Endothelial cell of umbilical vein (primary cell): ENCODE measurements around the gene ATAD1. TPM values are rescaled to one million over a fixed set of nuclear protein-coding genes. Genes with fewer than 3 reads are reported as not detected.
"Not testable (repeated sequence)": the region's sequence is repeated elsewhere in the genome, so short reads cannot be mapped to it uniquely, and the experiment has no call there.

Experiments used
- BruUV-seq: library from RNA; stranded (reverse); fragments of 400-500 nt; replicated peaks from 2 replicates; lab custom pipeline; 2021; lab: Mats Ljungman, UMichigan
- CTCF ChIA-PET: fragments of 300-600, 350-600 bp; sonication (Branson Sonifier 250); formaldehyde crosslinking; loops from one replicate; lab custom pipeline; 2021; ENCODE audit warnings: antibody characterized with exemption, inconsistent platforms; lab: Charles Lee
- POLR2A ChIA-PET: fragments of 300-600, 350-600 bp; sonication (Branson Sonifier 250); formaldehyde crosslinking; loops from one replicate; lab custom pipeline; 2021; ENCODE audit warnings: antibody characterized with exemption, inconsistent platforms; lab: Charles Lee
- DNase-seq: peaks from one replicate; pipeline ENCODE4 v3.0.0-alpha.2; 2011; ENCODE audit warnings: low read depth, low spot score
- FAIRE-seq: peaks from 2 replicates; lab custom pipeline; 2011; peaks lifted over from hg19 to GRCh38; lab: Jason Lieb, UNC
- H2AFZ ChIP-seq: 2 replicates; pipeline ENCODE4 v1.6.0; 2012; ENCODE audit warnings: low read depth, low read length, control low read depth, inconsistent platforms
- H3K27ac ChIP-seq: 2 replicates; pipeline ENCODE4 v1.5.1; 2011; ENCODE audit warnings: low read depth, mild to moderate bottlenecking, control low read depth, low read length, moderate library complexity; ENCODE audit not compliant: insufficient read depth
- H3K27me3 ChIP-seq, 2 experiments: 2 replicates each; pipeline versions ENCODE4 v1.6.0 to v1.6.1; 2011; ENCODE audit warnings: low read length in 2 of 2, mixed read lengths in 1 of 2; ENCODE audit not compliant: control insufficient read depth in 2 of 2, insufficient read depth in 2 of 2
- H3K36me3 ChIP-seq, 2 experiments: 2 replicates in 1 of 2; 3 replicates in 1 of 2; pipeline ENCODE4 v1.5.1; 2011; ENCODE audit warnings: low read length in 2 of 2, mild to moderate bottlenecking in 1 of 2, moderate library complexity in 1 of 2; ENCODE audit not compliant: control insufficient read depth in 2 of 2, insufficient read depth in 2 of 2; ENCODE audit errors: extremely low read depth in 1 of 2
- H3K4me1 ChIP-seq: 3 replicates; pipeline ENCODE4 v1.5.1; 2011; ENCODE audit warnings: mild to moderate bottlenecking, low read length; ENCODE audit not compliant: control insufficient read depth, insufficient read depth; ENCODE audit errors: extremely low read depth
- H3K4me2 ChIP-seq: 2 replicates; pipeline ENCODE4 v1.6.1; 2011; ENCODE audit warnings: low read length, control low read depth, mixed read lengths; ENCODE audit not compliant: insufficient read depth
- H3K4me3 ChIP-seq, 3 experiments: fragments of 200-600 bp in 1 of 3; sonication (generic), shearing (Covaris generic) in 1 of 3; replicated peaks in 1 of 3; 2 replicates each; pipeline ENCODE4 v1.5.1; 2011 to 2016; ENCODE audit warnings: control low read depth in 3 of 3, low read length in 3 of 3, mild to moderate bottlenecking in 2 of 3, inconsistent platforms in 1 of 3, low read depth in 1 of 3, moderate library complexity in 1 of 3; ENCODE audit not compliant: insufficient read depth in 1 of 3
- H3K79me2 ChIP-seq: 2 replicates; pipeline ENCODE4 v1.6.0; 2012; ENCODE audit warnings: low read length, inconsistent platforms; ENCODE audit not compliant: control insufficient read depth, insufficient read depth
- H3K9ac ChIP-seq: replicated peaks from 2 replicates; pipeline ENCODE3; 2011; ENCODE audit warnings: low read length, control low read depth; ENCODE audit not compliant: insufficient read depth; ENCODE audit errors: extremely low read depth
- H3K9me1 ChIP-seq: replicated peaks from 3 replicates; pipeline ENCODE4 v1.6.0; 2011; ENCODE audit warnings: mild to moderate bottlenecking, low read length; ENCODE audit not compliant: control insufficient read depth, insufficient read depth; ENCODE audit errors: extremely low read depth
- H3K9me3 ChIP-seq: replicated peaks from 2 replicates; pipeline ENCODE4 v1.5.1; 2012; ENCODE audit warnings: low read length, inconsistent platforms; ENCODE audit not compliant: control insufficient read depth, insufficient read depth
- H4K20me1 ChIP-seq: replicated peaks from 2 replicates; pipeline ENCODE3; 2011; ENCODE audit warnings: mild to moderate bottlenecking, low read length; ENCODE audit not compliant: control insufficient read depth, insufficient read depth; ENCODE audit errors: extremely low read depth
- CTCF ChIP-seq, 2 donors: IDR thresholded peaks; 1 replicate in 1 of 2; 2 replicates in 1 of 2; pipeline ENCODE4 v1.5.1; 2011; ENCODE audit warnings: low read length in 2 of 2, mild to moderate bottlenecking in 2 of 2, moderate library complexity in 2 of 2, control low read depth in 1 of 2, inconsistent platforms in 1 of 2, low read depth in 1 of 2; ENCODE audit not compliant: insufficient read depth in 1 of 2; ENCODE audit errors: extremely low read depth in 1 of 2
- EZH2 ChIP-seq: IDR thresholded peaks from 2 replicates; pipeline ENCODE4 v1.6.1; 2012; ENCODE audit warnings: borderline replicate concordance, low read depth, mild to moderate bottlenecking, moderate library complexity, low read length, inconsistent platforms; ENCODE audit not compliant: severe bottlenecking
- FOS ChIP-seq: IDR thresholded peaks from 2 replicates; pipeline ENCODE4 v1.6.1; 2011; ENCODE audit warnings: mild to moderate bottlenecking, low read length, moderate library complexity, borderline replicate concordance; ENCODE audit not compliant: insufficient read depth
- GATA2 ChIP-seq: IDR thresholded peaks from 2 replicates; pipeline ENCODE4 v1.7.0; 2011; ENCODE audit warnings: low read depth, mild to moderate bottlenecking, moderate library complexity, mixed read lengths, low read length; ENCODE audit not compliant: insufficient read length, insufficient read depth
- JUN ChIP-seq: IDR thresholded peaks from 2 replicates; pipeline ENCODE4 v1.6.1; 2011; ENCODE audit warnings: borderline replicate concordance, low read depth; ENCODE audit not compliant: insufficient read length, insufficient read depth
- MAX ChIP-seq: IDR thresholded peaks from 2 replicates; pipeline ENCODE4 v1.6.1; 2011; ENCODE audit not compliant: insufficient read depth, insufficient read length
- MYC ChIP-seq: IDR thresholded peaks from one replicate; pipeline ENCODE4 v1.6.1; 2011; ENCODE audit warnings: mild to moderate bottlenecking, low read depth, low read length
- POLR2A ChIP-seq: IDR thresholded peaks from 2 replicates; pipeline ENCODE4 v1.6.1; 2012; ENCODE audit warnings: low read depth, mild to moderate bottlenecking, control low read depth, low read length
- POLR2AphosphoS5 ChIP-seq: IDR thresholded peaks from 2 replicates; pipeline ENCODE4 v1.6.1; 2012; ENCODE audit warnings: low read depth, mild to moderate bottlenecking, control low read depth, low read length, moderate library complexity; ENCODE audit not compliant: insufficient read depth
- dilution Hi-C: fragments of 300-500 bp; cut with MboI; formaldehyde crosslinking; loops from one replicate; pipeline ENCODE4 v1.15.0; 2019; ENCODE audit warnings: low sequenced_read_pairs; ENCODE audit not compliant: extremely low pct_ligation_motif_present
- intact Hi-C: fragments of 100-400 bp; cut with micrococcal nuclease; formaldehyde crosslinking; loops from one replicate; pipeline ENCODE4 v1.10.0; 2022
- polyA plus RNA-seq, 4 experiments: library from polyadenylated mRNA; depleted of rRNA in 3 of 4; stranded (reverse) in 3 of 4; unstranded in 1 of 4; fragments of >200 nt; gene quantifications; 2 replicates each; pipeline versions ENCODE4 v1.2.1 to v1.2.3, GENCODE V29; 2011 to 2012; ENCODE audit warnings: missing spikeins in 1 of 4
- total RNA-seq: library from RNA; stranded (reverse); gene quantifications from 2 replicates; pipeline ENCODE4 v1.2.3, GENCODE V29; 2021

The ATAD1 gene
- total and polyA plus RNA-seq, 2 donors (not counting 3 experiments of a cell fraction or from before 2014, with no cell fraction given), result 5.2 to 25.8 TPM

GRCh38 chr10:87739703-87740102, 78.3 kb downstream of the ATAD1 start:
- H3K4me1 ChIP-seq, result peaks cover 5% of the 10 kb centered on the region
- ChIA-PET CTCF (no interaction called here), POLR2A (no interaction called here)
- no peak overlapping the region for H2AFZ ChIP-seq
- no peak overlapping the region for H3K9ac ChIP-seq
- DNase-seq (no peak), FAIRE-seq (no peak)
- H3K4me3 ChIP-seq, result no peak overlapping the region
- dilution Hi-C loops (no loop called here), intact Hi-C loops (no loop called here)
- no peak for TF ChIP-seq CTCF (IDR thresholded peaks at IDR 0.05; ENCODE audit: extremely low read depth in 1 of 2, insufficient read depth in 1 of 2, low read depth in 1 of 2, low read length in 2 of 2)
- no peak for TF ChIP-seq POLR2AphosphoS5
- no peak for TF ChIP-seq GATA2
- TF ChIP-seq MAX, result no peak
- no peak for TF ChIP-seq JUN
- TF ChIP-seq EZH2, result no peak
- TF ChIP-seq FOS, result no peak
- no peak for TF ChIP-seq POLR2A
- no peak for TF ChIP-seq MYC
- H3K36me3 ChIP-seq, result peaks cover 7 to 9% of the 10 kb centered on the region in 2 experiments
- H3K4me2 ChIP-seq, result no peak overlapping the region
- H3K9me3 ChIP-seq, result no peaks in the 10 kb centered on the region
- H3K9me1 ChIP-seq, result no peaks in the 10 kb centered on the region
- H3K27me3 ChIP-seq, result no peaks in the 10 kb centered on the region
- BruUV-seq, result no TSS peak
- H4K20me1 ChIP-seq, result no peaks in the 10 kb centered on the region
- no peak overlapping the region for H3K27ac ChIP-seq
- H3K79me2 ChIP-seq, result no peaks in the 10 kb centered on the region

GRCh38 chr10:87738253-87738652, 79.8 kb downstream of the ATAD1 start:
- BruUV-seq, result not testable (repeated sequence)

More at GRCh38 chr10:87738253-87738652, 79.8 kb downstream of the ATAD1 start:
- H3K36me3 ChIP-seq, H3K9me3 ChIP-seq, H3K4me1 ChIP-seq, H4K20me1 ChIP-seq, H3K9me1 ChIP-seq, FAIRE-seq, dilution Hi-C loops, intact Hi-C loops, H3K4me2 ChIP-seq, DNase-seq, POLR2A ChIA-PET, H3K79me2 ChIP-seq, H3K9ac ChIP-seq, H2AFZ ChIP-seq, CTCF ChIA-PET, H3K27ac ChIP-seq, H3K27me3 ChIP-seq, H3K4me3 ChIP-seq: not testable (repeated sequence)
